SK-N-SH treated with all-trans-retinoic acid at 6 μM for 48 hours (cell line): Measurements from ENCODE around the gene PAXX.

Source experiments
- ATAC-seq: fragments of 200-7000 bp; cut with Tn5 transposase; 3 replicates; pipeline ENCODE4 v1.9.1; 2020; ENCODE audit warnings: mild to moderate bottlenecking, moderate library complexity
- ARNTL ChIP-seq: fragments of 450-650 bp; formaldehyde crosslinking; IDR thresholded peaks from 2 replicates; pipeline ENCODE4 v1.5.0; 2020; ENCODE audit warnings: low read depth, mild to moderate bottlenecking, moderate library complexity, borderline replicate concordance
- BACH2 ChIP-seq: fragments of 250-450 bp; sonication (Bioruptor Pico); IDR thresholded peaks from 2 replicates; pipeline ENCODE4 v1.9.0; 2021; ENCODE audit warnings: mild to moderate bottlenecking, borderline replicate concordance
- CREB5 ChIP-seq: fragments of 250-450 bp; sonication (Bioruptor Pico); IDR thresholded peaks from 2 replicates; pipeline ENCODE4 v1.5.1; 2020; ENCODE audit warnings: low read depth, mild to moderate bottlenecking, moderate library complexity
- CSDC2 ChIP-seq: fragments of 250-450 bp; sonication (Bioruptor Pico); IDR thresholded peaks from 2 replicates; pipeline ENCODE4 v1.5.0; 2020; ENCODE audit warnings: mild to moderate bottlenecking, moderate library complexity
- CSRNP3 ChIP-seq: fragments of 250-450 bp; sonication (Bioruptor Pico); IDR thresholded peaks from 2 replicates; pipeline ENCODE4 v1.5.1; 2021; ENCODE audit warnings: mild to moderate bottlenecking, moderate library complexity
- ESRRG ChIP-seq: fragments of 250-450 bp; sonication (Bioruptor Pico); IDR thresholded peaks from 2 replicates; pipeline ENCODE4 v1.6.1; 2021; ENCODE audit warnings: mild to moderate bottlenecking
- GLIS3 ChIP-seq: fragments of 250-450 bp; sonication (Bioruptor Pico); IDR thresholded peaks from 2 replicates; pipeline ENCODE4 v1.5.0; 2020; ENCODE audit warnings: mild to moderate bottlenecking, moderate library complexity
- ISL1 ChIP-seq: fragments of 250-450 bp; sonication (Bioruptor Pico); IDR thresholded peaks from 2 replicates; pipeline ENCODE4 v2.1.2; 2022; ENCODE audit warnings: mild to moderate bottlenecking, moderate library complexity
- OSR1 ChIP-seq: fragments of 250-450 bp; sonication (Bioruptor Pico); IDR thresholded peaks from 2 replicates; pipeline ENCODE4 v1.8.0; 2022; ENCODE audit warnings: moderate library complexity, mild to moderate bottlenecking, inconsistent platforms
- PATZ1 ChIP-seq: fragments of 250-450 bp; sonication (Bioruptor Pico); IDR thresholded peaks from 2 replicates; pipeline ENCODE4 v1.8.0; 2020; ENCODE audit warnings: mild to moderate bottlenecking, moderate library complexity, borderline replicate concordance
- POU6F1 ChIP-seq: fragments of 250-450 bp; sonication (Bioruptor Pico); IDR thresholded peaks from 2 replicates; pipeline ENCODE4 v1.8.0; 2021; ENCODE audit warnings: low read depth, mild to moderate bottlenecking, moderate library complexity, borderline replicate concordance
- PPARA ChIP-seq: fragments of 250-450 bp; sonication (Bioruptor Pico); IDR thresholded peaks from 2 replicates; pipeline ENCODE4 v1.5.0; 2020; ENCODE audit warnings: mild to moderate bottlenecking, borderline replicate concordance
- RARB ChIP-seq: fragments of 250-450 bp; sonication (Bioruptor Pico); IDR thresholded peaks from 2 replicates; pipeline ENCODE4 v1.8.0; 2021; ENCODE audit warnings: mild to moderate bottlenecking, moderate library complexity
- SNAI2 ChIP-seq: fragments of 250-450 bp; sonication (Bioruptor Pico); IDR thresholded peaks from 2 replicates; pipeline ENCODE4 v1.5.0; 2020; ENCODE audit warnings: mild to moderate bottlenecking, moderate library complexity
- TOX ChIP-seq: fragments of 250-450 bp; sonication (Bioruptor Pico); IDR thresholded peaks from 2 replicates; pipeline ENCODE4 v1.8.0; 2021; ENCODE audit warnings: mild to moderate bottlenecking, moderate library complexity, borderline replicate concordance
- ZC3H10 ChIP-seq: fragments of 250-450 bp; sonication (Bioruptor Pico); IDR thresholded peaks from 2 replicates; pipeline ENCODE4 v1.5.1; 2021; ENCODE audit warnings: mild to moderate bottlenecking, moderate library complexity
- ZFP3 ChIP-seq: fragments of 250-450 bp; sonication (Bioruptor Pico); IDR thresholded peaks from 2 replicates; pipeline ENCODE4 v1.5.0; 2020; ENCODE audit warnings: mild to moderate bottlenecking, moderate library complexity
- ZFP30 ChIP-seq: fragments of 450-650 bp; formaldehyde crosslinking; IDR thresholded peaks from 2 replicates; pipeline ENCODE4 v1.5.0; 2022; ENCODE audit warnings: mild to moderate bottlenecking, moderate library complexity
- ZNF565 ChIP-seq: fragments of 450-650 bp; formaldehyde crosslinking; conservative IDR thresholded peaks from 2 replicates; pipeline ENCODE4 v1.5.0; 2020; ENCODE audit warnings: low read depth, mild to moderate bottlenecking, moderate library complexity
- ZNF70 ChIP-seq: fragments of 450-650 bp; formaldehyde crosslinking; IDR thresholded peaks from 2 replicates; pipeline ENCODE4 v1.5.0; 2020; ENCODE audit warnings: mild to moderate bottlenecking, moderate library complexity
- ZNF8 ChIP-seq: fragments of 450-650 bp; formaldehyde crosslinking; IDR thresholded peaks from 2 replicates; pipeline ENCODE4 v1.5.0; 2020; ENCODE audit warnings: mild to moderate bottlenecking, moderate library complexity

Gene PAXX

GRCh38 chr9:136985027-136985602 lies 7.1 kb upstream of the PAXX start:
- no peak for TF ChIP-seq ESRRG
- TF ChIP-seq POU6F1, result no peak
- TF ChIP-seq TOX (CRISPR knock-in tag), result no peak
- no peak for TF ChIP-seq SNAI2 (CRISPR knock-in tag)
- TF ChIP-seq BACH2 (CRISPR knock-in tag), result no peak
- TF ChIP-seq PATZ1 (CRISPR knock-in tag), result no peak
- no peak for TF ChIP-seq ZC3H10 (CRISPR knock-in tag)
- no peak for ATAC-seq

GRCh38 chr9:136985853-136986252 lies 6.4 kb upstream of the PAXX start:
- no peak for ATAC-seq
- TF ChIP-seq PATZ1 (CRISPR knock-in tag) (no peak), GLIS3 (CRISPR knock-in tag) (no peak), TOX (CRISPR knock-in tag) (no peak), ZNF565 (CRISPR knock-in tag) (no peak), BACH2 (CRISPR knock-in tag) (no peak), OSR1 (CRISPR knock-in tag) (no peak), ZFP3 (CRISPR knock-in tag) (no peak), PPARA (CRISPR knock-in tag) (no peak), CSDC2 (CRISPR knock-in tag) (no peak), ARNTL (CRISPR knock-in tag) (no peak), ZFP30 (CRISPR knock-in tag) (no peak), ZNF70 (CRISPR knock-in tag) (no peak), ZNF8 (CRISPR knock-in tag) (no peak), SNAI2 (CRISPR knock-in tag) (no peak), ESRRG (no peak), CREB5 (no peak), RARB (CRISPR knock-in tag) (no peak)

GRCh38 chr9:136988872-136989271 lies 3.4 kb upstream of the PAXX start:
- ATAC-seq, result no peak
- TF ChIP-seq ZC3H10 (CRISPR knock-in tag), result no peak
- TF ChIP-seq SNAI2 (CRISPR knock-in tag), result no peak
- no peak for TF ChIP-seq BACH2 (CRISPR knock-in tag)
- TF ChIP-seq PPARA (CRISPR knock-in tag), result no peak
- TF ChIP-seq OSR1 (CRISPR knock-in tag), result no peak
- TF ChIP-seq ISL1 (CRISPR knock-in tag), result no peak
- no peak for TF ChIP-seq CSRNP3
- no peak for TF ChIP-seq POU6F1
- TF ChIP-seq ZNF565 (CRISPR knock-in tag), result no peak
- no peak for TF ChIP-seq GLIS3 (CRISPR knock-in tag)
- no peak for TF ChIP-seq CREB5
- TF ChIP-seq ZNF70 (CRISPR knock-in tag), result no peak
